ENCODE measurements around the gene UFD1. TPM values are rescaled to one million over a fixed set of nuclear protein-coding genes. Genes with fewer than 3 reads are reported as not detected.

The UFD1 gene
- 105 TPM for polyA plus RNA-seq (2012; ENCODE audit: insufficient read depth, insufficient read length, low read depth)

- no peak for TF ChIP-seq CTCF (IDR thresholded peaks at IDR 0.05; ENCODE audit: low read depth, low read length)
- Histone ChIP-seq H3K4me1 (no peaks in the 10 kb centered on the region), H3K27me3 (no peaks in the 10 kb centered on the region), H3K4me3 (ENCODE audit: low read depth, low read length) (peak within 1 kb of the TSS; percentile 82), H3K36me3 (peaks cover 27% of the 10 kb centered on the region), H3K9me3 (no peaks in the 10 kb centered on the region)
- peak; percentile 89 for DNase-seq
Observed at GRCh38 chr22:19478901-19479354, at the start of gene UFD1. UFD1 (minus strand) TSS chr22:19479193; CDS start chr22:19479085, 108 bp downstream.

- no peaks in the 10 kb centered on the region for H3K27me3 ChIP-seq
- H3K4me3 ChIP-seq (ENCODE audit: low read depth, low read length) = no peak overlapping the region
- no peaks in the 10 kb centered on the region for H3K36me3 ChIP-seq
- no peak for TF ChIP-seq CTCF (IDR thresholded peaks at IDR 0.05; ENCODE audit: low read depth, low read length)
- DNase-seq = no peak
- H3K4me1 ChIP-seq = peaks cover 10% of the 10 kb centered on the region
- no peaks in the 10 kb centered on the region for H3K9me3 ChIP-seq
Observed at GRCh38 chr22:19527861-19528417, 48.9 kb upstream of the UFD1 start.

GRCh38 chr22:19527321-19527721 is 48.3 kb upstream of the UFD1 start:
- no peak for TF ChIP-seq CTCF (IDR thresholded peaks at IDR 0.05; ENCODE audit: low read depth, low read length)
- no peak overlapping the region for H3K4me3 ChIP-seq (ENCODE audit: low read depth, low read length)
- H3K4me1 ChIP-seq = peaks cover 10% of the 10 kb centered on the region
- H3K36me3 ChIP-seq = no peaks in the 10 kb centered on the region
- DNase-seq = no peak
- H3K27me3 ChIP-seq = no peaks in the 10 kb centered on the region
- H3K9me3 ChIP-seq = no peaks in the 10 kb centered on the region

GRCh38 chr22:19526702-19527111 is 47.7 kb upstream of the UFD1 start:
- no peak for TF ChIP-seq CTCF (IDR thresholded peaks at IDR 0.05; ENCODE audit: low read depth, low read length)
- Histone ChIP-seq H3K36me3 (no peaks in the 10 kb centered on the region), H3K27me3 (no peaks in the 10 kb centered on the region), H3K4me1 (peaks cover 10% of the 10 kb centered on the region), H3K9me3 (no peaks in the 10 kb centered on the region), H3K4me3 (ENCODE audit: low read depth, low read length) (no peak overlapping the region)
- no peak for DNase-seq

GRCh38 chr22:19526076-19526701 is 47.2 kb upstream of the UFD1 start:
- TF ChIP-seq CTCF (IDR thresholded peaks at IDR 0.05; ENCODE audit: low read depth, low read length) = no peak
- no peaks in the 10 kb centered on the region for H3K27me3 ChIP-seq
- H3K36me3 ChIP-seq = no peaks in the 10 kb centered on the region
- no peak overlapping the region for H3K4me3 ChIP-seq (ENCODE audit: low read depth, low read length)
- no peak for DNase-seq
- H3K4me1 ChIP-seq = peaks cover 10% of the 10 kb centered on the region
- no peaks in the 10 kb centered on the region for H3K9me3 ChIP-seq

- DNase-seq = no peak
- no peaks in the 10 kb centered on the region for H3K9me3 ChIP-seq
- TF ChIP-seq CTCF (IDR thresholded peaks at IDR 0.05; ENCODE audit: low read depth, low read length) = no peak
Observed at GRCh38 chr22:19525666-19526065, 46.7 kb upstream of the UFD1 start.

More at GRCh38 chr22:19525666-19526065, 46.7 kb upstream of the UFD1 start:
- H3K4me3 ChIP-seq (ENCODE audit: low read depth, low read length) = no peak overlapping the region
- H3K27me3 ChIP-seq = no peaks in the 10 kb centered on the region
- no peaks in the 10 kb centered on the region for H3K36me3 ChIP-seq
- peaks cover 10% of the 10 kb centered on the region for H3K4me1 ChIP-seq
